ENCODE data around the gene OCA2.

- TF ChIP-seq FOSL1 (IDR thresholded peaks at IDR 0.05; ENCODE audit: insufficient read depth, low read depth, low read length) (no peak), SRF (IDR thresholded peaks at IDR 0.05; ENCODE audit: low read depth, low read length) (no peak), BRCA1 (IDR thresholded peaks at IDR 0.05; ENCODE audit: low read depth, low read length) (no peak), POLR2A (IDR thresholded peaks at IDR 0.05; ENCODE audit: control extremely low read depth in 1 of 2, low read depth in 2 of 2, low read length in 2 of 2) (no peak), CHD1 (IDR thresholded peaks at IDR 0.05; ENCODE audit: low read depth, low read length) (no peak), EP300 (IDR thresholded peaks at IDR 0.05; ENCODE audit: borderline replicate concordance in 1 of 2, low read depth in 2 of 2, low read length in 2 of 2) (no peak), TBP (IDR thresholded peaks at IDR 0.05; ENCODE audit: low read depth, low read length) (no peak)
Observed at GRCh38 chr15:27842526-27842925, 256.6 kb downstream of the OCA2 start.

Measured in H1 (cell line).